HepG2 (cell line): ENCODE measurements around the gene KRTAP3-3.

Experiments
- KAT8 ChIP-seq: IDR thresholded peaks from 2 replicates; pipeline ENCODE4 v1.6.1; 2016; ENCODE audit warnings: missing genetic modification reagents, missing compliant biosample characterization
- KLF13 ChIP-seq: sonication (generic); formaldehyde crosslinking; IDR thresholded peaks from 2 replicates; pipeline ENCODE4 v1.4.0; 2020; ENCODE audit warnings: mild to moderate bottlenecking, missing genetic modification reagents
- MTA3 ChIP-seq: sonication (generic); formaldehyde crosslinking; IDR thresholded peaks from 2 replicates; pipeline ENCODE4 v1.4.0; 2020; ENCODE audit warnings: missing genetic modification reagents
- PBX3 ChIP-seq: sonication (generic); formaldehyde crosslinking; IDR thresholded peaks from 2 replicates; pipeline ENCODE4 v1.8.1; 2023; ENCODE audit warnings: missing genetic modification reagents, inconsistent platforms, borderline replicate concordance
- SIN3A ChIP-seq: IDR thresholded peaks from 2 replicates; pipeline ENCODE4 v1.6.1; 2011; ENCODE audit warnings: low read depth, mild to moderate bottlenecking, control low read depth, low read length, borderline replicate concordance
- ZNF160 ChIP-seq: sonication (generic); formaldehyde crosslinking; IDR thresholded peaks from 2 replicates; pipeline ENCODE4 v1.8.0; 2022; ENCODE audit warnings: mild to moderate bottlenecking, inconsistent platforms, missing genetic modification reagents
- ZNF335 ChIP-seq: sonication (generic); formaldehyde crosslinking; IDR thresholded peaks from 2 replicates; pipeline ENCODE4 v1.4.0; 2020; ENCODE audit warnings: missing genetic modification reagents
- ZNF616 ChIP-seq: sonication (generic); formaldehyde crosslinking; IDR thresholded peaks from 2 replicates; pipeline ENCODE4 v1.5.0; 2020; ENCODE audit warnings: low read depth, mild to moderate bottlenecking, missing genetic modification reagents
- TF ChIP-seq, protein P1 (sequence below): sonication (generic); formaldehyde crosslinking; IDR thresholded peaks from 2 replicates; pipeline ENCODE4 v1.8.0; 2022; ENCODE audit warnings: missing genetic modification reagents, mild to moderate bottlenecking, moderate library complexity, borderline replicate concordance

GRCh38 chr17:40966848-40967247 is 27.1 kb downstream of the KRTAP3-3 start, which contains the start of gene KRT39:
- TF ChIP-seq ZNF616 (no peak), ZNF160 (CRISPR knock-in tag) (no peak), KAT8 (CRISPR knock-in tag) (no peak), ZNF335 (no peak), SIN3A (no peak), PBX3 (CRISPR knock-in tag) (no peak), MTA3 (CRISPR knock-in tag) (no peak), KLF13 (CRISPR knock-in tag) (no peak)
- TF ChIP-seq, protein P1, sequence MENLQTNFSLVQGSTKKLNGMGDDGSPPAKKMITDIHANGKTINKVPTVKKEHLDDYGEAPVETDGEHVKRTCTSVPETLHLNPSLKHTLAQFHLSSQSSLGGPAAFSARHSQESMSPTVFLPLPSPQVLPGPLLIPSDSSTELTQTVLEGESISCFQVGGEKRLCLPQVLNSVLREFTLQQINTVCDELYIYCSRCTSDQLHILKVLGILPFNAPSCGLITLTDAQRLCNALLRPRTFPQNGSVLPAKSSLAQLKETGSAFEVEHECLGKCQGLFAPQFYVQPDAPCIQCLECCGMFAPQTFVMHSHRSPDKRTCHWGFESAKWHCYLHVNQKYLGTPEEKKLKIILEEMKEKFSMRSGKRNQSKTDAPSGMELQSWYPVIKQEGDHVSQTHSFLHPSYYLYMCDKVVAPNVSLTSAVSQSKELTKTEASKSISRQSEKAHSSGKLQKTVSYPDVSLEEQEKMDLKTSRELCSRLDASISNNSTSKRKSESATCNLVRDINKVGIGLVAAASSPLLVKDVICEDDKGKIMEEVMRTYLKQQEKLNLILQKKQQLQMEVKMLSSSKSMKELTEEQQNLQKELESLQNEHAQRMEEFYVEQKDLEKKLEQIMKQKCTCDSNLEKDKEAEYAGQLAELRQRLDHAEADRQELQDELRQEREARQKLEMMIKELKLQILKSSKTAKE (CRISPR knock-in tag) = no peak
